ENCODE results near the gene QSER1.

DNA sequence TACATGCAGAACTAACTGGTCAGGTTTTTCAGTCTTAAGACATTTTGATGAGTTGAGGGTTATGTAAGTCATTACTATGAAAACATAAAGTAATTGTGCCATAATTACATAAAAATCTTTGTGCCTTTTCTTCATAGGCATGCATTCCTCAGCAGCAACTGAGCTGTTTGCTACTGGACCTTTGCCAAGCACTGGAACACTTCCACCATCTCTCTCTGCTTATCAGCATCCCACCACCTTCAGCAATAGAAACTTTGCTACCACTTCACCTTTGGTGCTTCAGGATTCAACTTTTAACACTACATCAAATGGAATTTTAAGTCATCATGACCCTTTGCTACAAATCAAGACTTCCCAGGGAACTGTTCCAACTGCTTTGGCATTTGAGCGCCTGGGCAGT, 39.0 kb downstream of the QSER1 start:
- TF ChIP-seq, protein P1, sequence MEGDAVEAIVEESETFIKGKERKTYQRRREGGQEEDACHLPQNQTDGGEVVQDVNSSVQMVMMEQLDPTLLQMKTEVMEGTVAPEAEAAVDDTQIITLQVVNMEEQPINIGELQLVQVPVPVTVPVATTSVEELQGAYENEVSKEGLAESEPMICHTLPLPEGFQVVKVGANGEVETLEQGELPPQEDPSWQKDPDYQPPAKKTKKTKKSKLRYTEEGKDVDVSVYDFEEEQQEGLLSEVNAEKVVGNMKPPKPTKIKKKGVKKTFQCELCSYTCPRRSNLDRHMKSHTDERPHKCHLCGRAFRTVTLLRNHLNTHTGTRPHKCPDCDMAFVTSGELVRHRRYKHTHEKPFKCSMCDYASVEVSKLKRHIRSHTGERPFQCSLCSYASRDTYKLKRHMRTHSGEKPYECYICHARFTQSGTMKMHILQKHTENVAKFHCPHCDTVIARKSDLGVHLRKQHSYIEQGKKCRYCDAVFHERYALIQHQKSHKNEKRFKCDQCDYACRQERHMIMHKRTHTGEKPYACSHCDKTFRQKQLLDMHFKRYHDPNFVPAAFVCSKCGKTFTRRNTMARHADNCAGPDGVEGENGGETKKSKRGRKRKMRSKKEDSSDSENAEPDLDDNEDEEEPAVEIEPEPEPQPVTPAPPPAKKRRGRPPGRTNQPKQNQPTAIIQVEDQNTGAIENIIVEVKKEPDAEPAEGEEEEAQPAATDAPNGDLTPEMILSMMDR (IDR thresholded peaks at IDR 0.05; ENCODE audit: insufficient read depth, low read length, poor library complexity, severe bottlenecking), result no peak
- no peak for TF ChIP-seq EZH2phosphoT487 (conservative IDR thresholded peaks at IDR 0.05; ENCODE audit: low read length)

All from SU-DHL-6 (cell line).